ENCODE data around the gene PTN. TPM values are rescaled to one million over a fixed set of nuclear protein-coding genes. Genes with fewer than 3 reads are reported as not detected.

Gene PTN
- total RNA-seq, 6 experiments from 2014 or later: 2.2 to 9.6 (median 8.0) TPM

GRCh38 chr7:137298464-137298794 is 45.1 kb downstream of the PTN start:
- no peak for DNase-seq
- Mint-ChIP-seq H3K4me1 (ENCODE audit: low read depth) (peaks cover 6% of the 10 kb centered on the region; the same call in 1 of the 2 replicates), H3K4me3 (no peak overlapping the region), H3K27me3 (ENCODE audit: insufficient read depth) (peaks cover 3% of the 10 kb centered on the region), H3K9me3 (no peaks in the 10 kb centered on the region), H3K36me3 (ENCODE audit: low read depth) (no peaks in the 10 kb centered on the region), H3K27ac (no peak overlapping the region)
- no peak for TF ChIP-seq CTCF (IDR thresholded peaks at IDR 0.05)

- Mint-ChIP-seq H3K4me1 (ENCODE audit: low read depth) (peaks cover 6% of the 10 kb centered on the region; the same call in 1 of the 2 replicates), H3K9me3 (no peaks in the 10 kb centered on the region), H3K4me3 (no peak overlapping the region), H3K36me3 (ENCODE audit: low read depth) (no peaks in the 10 kb centered on the region), H3K27me3 (ENCODE audit: insufficient read depth) (peaks cover 3% of the 10 kb centered on the region), H3K27ac (no peak overlapping the region)
- TF ChIP-seq CTCF (IDR thresholded peaks at IDR 0.05): no peak
- DNase-seq: no peak
Observed at GRCh38 chr7:137297551-137298463, 45.7 kb downstream of the PTN start.

- Mint-ChIP-seq H3K27ac (no peak overlapping the region), H3K27me3 (ENCODE audit: insufficient read depth) (peaks cover 3% of the 10 kb centered on the region), H3K4me3 (no peak overlapping the region), H3K4me1 (ENCODE audit: low read depth) (peaks cover 6% of the 10 kb centered on the region; the same call in 1 of the 2 replicates), H3K9me3 (no peaks in the 10 kb centered on the region), H3K36me3 (ENCODE audit: low read depth) (no peaks in the 10 kb centered on the region)
- TF ChIP-seq CTCF (IDR thresholded peaks at IDR 0.05): no peak
- no peak for DNase-seq
Observed at GRCh38 chr7:137296576-137296975, 47.0 kb downstream of the PTN start.

- Mint-ChIP-seq H3K27ac (no peak overlapping the region), H3K36me3 (ENCODE audit: low read depth) (no peaks in the 10 kb centered on the region), H3K27me3 (ENCODE audit: insufficient read depth) (no peaks in the 10 kb centered on the region; the same call in none of the 2 replicates), H3K9me3 (no peaks in the 10 kb centered on the region), H3K4me3 (no peak overlapping the region), H3K4me1 (ENCODE audit: low read depth) (peaks cover 6% of the 10 kb centered on the region; the same call in 1 of the 2 replicates)
- DNase-seq: no peak
- TF ChIP-seq CTCF (IDR thresholded peaks at IDR 0.05): no peak
Observed at GRCh38 chr7:137295739-137296324, 47.7 kb downstream of the PTN start.

GRCh38 chr7:137289101-137289500 is 54.4 kb downstream of the PTN start:
- DNase-seq: no peak
- Mint-ChIP-seq H3K27me3 (ENCODE audit: insufficient read depth) (no peaks in the 10 kb centered on the region), H3K36me3 (ENCODE audit: low read depth) (no peaks in the 10 kb centered on the region), H3K4me3 (no peak overlapping the region), H3K27ac (no peak overlapping the region), H3K4me1 (ENCODE audit: low read depth) (no peaks in the 10 kb centered on the region), H3K9me3 (no peaks in the 10 kb centered on the region)
- no peak for TF ChIP-seq CTCF (IDR thresholded peaks at IDR 0.05)

All from HFFc6 (cell line).